Esophagus (tissue), 2 donors: Measurements from ENCODE around the gene ZNF804A. TPM values are rescaled to one million over a fixed set of nuclear protein-coding genes. Genes with fewer than 3 reads are reported as not detected.
"Not testable (repeated sequence)": the region's sequence is repeated elsewhere in the genome, so short reads cannot be mapped to it uniquely, and the experiment has no call there.

ENCODE experiments used
- H3K27ac ChIP-seq, 2 donors: one replicate each; pipeline ENCODE4 v1.5.1; 2013; ENCODE audit warnings: low read depth in 2 of 2, mild to moderate bottlenecking in 2 of 2, inconsistent platforms in 1 of 2, low read length in 1 of 2, moderate library complexity in 1 of 2
- H3K27me3 ChIP-seq, 2 donors: one replicate each; pipeline ENCODE4 v1.6.1; 2013; ENCODE audit warnings: low read length in 2 of 2, control low read depth in 1 of 2, mild to moderate bottlenecking in 1 of 2; ENCODE audit not compliant: insufficient read depth in 2 of 2, control insufficient read depth in 1 of 2
- H3K36me3 ChIP-seq, 2 donors: one replicate each; pipeline ENCODE4 v1.6.1; 2013; ENCODE audit warnings: low read length in 1 of 2; ENCODE audit not compliant: control insufficient read depth in 2 of 2, insufficient read depth in 2 of 2
- H3K4me1 ChIP-seq, 2 donors: one replicate each; pipeline ENCODE4 v1.6.1; 2013; ENCODE audit warnings: low read length in 1 of 2; ENCODE audit not compliant: control insufficient read depth in 2 of 2, insufficient read depth in 2 of 2
- H3K4me3 ChIP-seq, 2 donors: one replicate each; pipeline ENCODE4 v1.5.1; 2013; ENCODE audit warnings: low read length in 2 of 2, mild to moderate bottlenecking in 2 of 2, low read depth in 1 of 2, moderate library complexity in 1 of 2
- H3K9me3 ChIP-seq, 2 donors: one replicate each; pipeline ENCODE4 v1.6.1; 2013; ENCODE audit warnings: mild to moderate bottlenecking in 2 of 2, low read depth in 1 of 2, low read length in 1 of 2, moderate library complexity in 1 of 2; ENCODE audit not compliant: control insufficient read depth in 2 of 2, insufficient read depth in 1 of 2
- WGBS, 2 donors: extraction: QIAGEN DNeasy Blood & Tissue Kit; methylation state at CpG; one replicate each; pipeline ENCODE4 v1.1.7; 2013; 5-methylcytosine and 5-hydroxymethylcytosine counted together
- polyA plus RNA-seq, 2 donors: library from polyadenylated mRNA; stranded (reverse); fragments of 200-250 nt; gene quantifications; one replicate each; pipeline ENCODE4 v1.2.3, GENCODE V29; 2013
- donor health status: healthy with polysubstance abuse.
- donor health status: Bipolar disorder and iron deficiency.

The ZNF804A gene
- polyA plus RNA-seq, 2 donors, result 0.01 TPM; not detected in 1

DNA sequence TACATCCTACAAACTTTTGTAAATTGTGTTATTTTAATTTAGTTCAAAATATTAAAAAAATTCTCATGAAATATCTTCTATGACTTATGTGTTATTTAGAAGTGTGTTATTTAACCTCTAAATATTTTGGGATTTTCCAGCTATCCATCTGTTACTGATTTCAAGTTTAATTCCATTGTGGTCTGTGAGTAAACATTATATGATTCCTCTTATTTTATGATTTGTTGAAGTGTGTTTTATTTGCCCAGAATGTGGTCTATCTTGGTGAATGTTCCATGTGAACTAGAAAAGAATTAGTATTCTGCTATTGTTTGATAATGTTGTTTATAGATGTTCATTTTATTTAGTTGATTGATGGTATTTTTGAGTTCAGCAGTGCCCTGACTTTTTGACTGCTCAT is 136.0 kb downstream of the ZNF804A start:
- no peak overlapping the region for H3K27ac ChIP-seq
- no peak overlapping the region for H3K4me3 ChIP-seq
- H3K4me1 ChIP-seq, result no peaks in the 10 kb centered on the region
- no peaks in the 10 kb centered on the region for H3K36me3 ChIP-seq
- H3K9me3 ChIP-seq, result no peaks in the 10 kb centered on the region
- H3K27me3 ChIP-seq, result no peaks in the 10 kb centered on the region

DNA sequence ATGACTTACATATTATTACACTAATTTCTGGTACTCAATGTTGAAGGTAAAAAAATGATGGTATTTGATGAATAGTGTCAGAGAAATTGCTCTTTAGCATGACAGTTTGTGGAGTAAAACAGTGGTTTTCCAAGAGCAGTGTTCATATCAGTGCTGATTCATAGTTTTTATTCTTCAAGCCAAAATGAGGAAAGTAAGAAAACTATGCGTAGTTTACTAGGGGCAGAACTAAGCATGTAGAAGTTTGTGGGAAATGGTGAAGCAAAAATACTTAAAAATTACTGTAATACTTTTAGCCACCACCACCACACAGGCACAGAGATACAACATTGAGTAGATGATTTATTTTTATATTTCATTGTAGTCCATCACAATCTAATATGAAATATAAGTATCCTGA is 137.3 kb downstream of the ZNF804A start:
- no peaks in the 10 kb centered on the region for H3K27me3 ChIP-seq
- WGBS, 2 donors, result 86 to 87% methylated on average over 1 of the region's 1 CpG
- no peaks in the 10 kb centered on the region for H3K36me3 ChIP-seq
- H3K9me3 ChIP-seq, result no peaks in the 10 kb centered on the region
- no peak overlapping the region for H3K27ac ChIP-seq
- no peaks in the 10 kb centered on the region for H3K4me1 ChIP-seq
- no peak overlapping the region for H3K4me3 ChIP-seq

DNA sequence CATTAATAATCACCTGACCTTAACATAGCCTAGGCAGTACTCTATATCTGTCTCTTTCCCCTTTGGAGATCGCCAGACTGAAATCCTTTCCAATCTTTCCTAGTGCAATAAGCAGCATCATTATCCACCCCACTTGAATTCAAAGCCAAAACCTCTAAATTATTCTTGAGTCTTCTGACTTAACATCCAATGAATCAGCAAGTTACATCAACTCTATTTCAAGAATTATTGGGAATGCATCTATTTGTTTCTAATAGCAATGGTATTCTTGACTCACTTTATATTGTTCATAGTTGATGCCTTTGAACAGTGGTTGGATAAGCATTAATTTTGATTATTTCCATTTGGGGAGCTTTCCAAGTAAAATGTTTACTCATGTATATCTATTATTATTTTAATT is 144.8 kb downstream of the ZNF804A start:
- 87% methylated on average over 1 of the region's 1 CpG for whole genome bisulfite sequencing, 2 donors
- H3K9me3 ChIP-seq, result no peaks in the 10 kb centered on the region
- no peaks in the 10 kb centered on the region for H3K36me3 ChIP-seq
- H3K27ac ChIP-seq, result no peak overlapping the region
- H3K27me3 ChIP-seq, result no peaks in the 10 kb centered on the region
- H3K4me1 ChIP-seq, result no peaks in the 10 kb centered on the region
- H3K4me3 ChIP-seq, result no peak overlapping the region

DNA sequence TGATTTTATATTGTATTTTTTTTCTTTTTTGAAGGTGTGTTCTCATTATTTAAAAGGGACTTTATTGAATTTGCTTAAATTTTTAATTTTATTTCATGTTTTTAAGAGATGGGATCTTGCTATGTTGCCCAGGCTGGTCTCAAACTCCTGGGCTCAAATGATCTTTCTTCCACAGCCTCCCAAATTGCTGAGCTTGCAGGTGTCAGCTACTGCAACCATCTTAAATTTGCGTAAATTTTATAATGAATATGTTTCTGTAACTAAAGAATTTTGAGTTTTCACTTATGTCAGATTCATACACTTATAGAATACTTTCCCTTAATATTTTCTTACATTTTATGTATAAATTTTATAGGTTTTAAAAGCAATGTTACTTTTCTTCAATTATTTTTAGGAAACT is 157.8 kb downstream of the ZNF804A start:
- Histone ChIP-seq H3K9me3 (no peaks in the 10 kb centered on the region), H3K27me3 (no peaks in the 10 kb centered on the region), H3K27ac (no peak overlapping the region), H3K4me1 (no peaks in the 10 kb centered on the region), H3K4me3 (no peak overlapping the region), H3K36me3 (no peaks in the 10 kb centered on the region)
- WGBS, 2 donors, result 92 to 100% methylated on average over 1 of the region's 1 CpG

DNA sequence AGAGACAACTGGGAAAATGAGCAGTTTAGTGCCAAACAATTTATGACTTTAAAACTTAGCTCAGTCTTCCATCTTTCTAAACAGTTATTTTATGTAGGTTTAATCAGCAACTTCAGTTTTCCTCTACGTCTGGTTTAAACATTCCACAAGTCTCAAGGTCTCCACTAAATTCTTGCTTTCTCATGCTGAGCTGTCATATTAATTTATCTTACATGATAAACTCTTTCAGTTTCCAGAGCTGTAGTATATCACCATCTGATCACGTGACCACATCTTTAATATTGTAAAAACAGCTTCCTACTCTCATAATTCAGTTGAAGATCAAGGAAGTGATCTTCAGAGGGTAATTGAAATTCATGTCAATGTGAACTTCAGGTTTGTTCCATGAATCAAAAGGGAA is 158.6 kb downstream of the ZNF804A start:
- no peaks in the 10 kb centered on the region for H3K4me1 ChIP-seq
- no peaks in the 10 kb centered on the region for H3K36me3 ChIP-seq
- WGBS, 2 donors, result 29 to 37% methylated on average over 2 of the region's 2 CpGs
- H3K9me3 ChIP-seq, result no peaks in the 10 kb centered on the region
- H3K4me3 ChIP-seq, result no peak overlapping the region
- H3K27ac ChIP-seq, result no peak overlapping the region
- H3K27me3 ChIP-seq, result no peaks in the 10 kb centered on the region

DNA sequence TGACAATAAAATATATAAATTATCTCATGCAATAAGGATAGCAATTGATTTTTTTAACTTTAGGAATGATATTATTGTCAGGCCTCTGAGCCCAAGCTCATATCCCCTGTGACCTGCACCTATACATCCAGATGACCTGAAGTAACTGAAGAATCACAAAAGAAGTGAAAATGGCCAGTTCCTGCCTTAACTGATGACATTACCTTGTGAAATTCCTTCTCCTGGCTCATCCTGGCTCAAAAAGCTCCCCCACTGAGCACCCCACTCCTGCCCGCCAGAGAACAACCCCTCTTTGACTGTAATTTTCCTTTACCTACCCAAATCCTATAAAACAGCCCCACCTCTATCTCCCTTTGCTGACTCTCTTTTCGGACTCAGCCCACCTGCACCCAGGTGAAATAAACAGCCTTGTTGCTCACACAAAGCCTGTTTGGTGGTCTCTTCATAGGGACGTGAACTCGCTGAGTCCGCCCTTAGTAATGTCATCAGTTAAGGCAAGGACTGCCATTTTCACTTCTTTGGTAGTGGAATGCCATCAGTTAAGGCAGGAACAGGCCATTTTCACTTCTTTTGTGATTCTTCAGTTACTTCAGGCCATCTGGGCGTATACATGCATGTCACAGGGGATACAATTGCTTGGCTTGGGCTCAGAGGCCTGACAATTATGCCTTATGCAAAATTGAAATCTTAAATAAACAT is 161.4 kb downstream of the ZNF804A start:
- WGBS, 2 donors, result 88 to 90% methylated on average over 5 to 6 of the region's 6 CpGs
- H3K27ac ChIP-seq, H3K4me3 ChIP-seq, H3K36me3 ChIP-seq, H3K27me3 ChIP-seq, H3K4me1 ChIP-seq, H3K9me3 ChIP-seq: not testable (repeated sequence)

DNA sequence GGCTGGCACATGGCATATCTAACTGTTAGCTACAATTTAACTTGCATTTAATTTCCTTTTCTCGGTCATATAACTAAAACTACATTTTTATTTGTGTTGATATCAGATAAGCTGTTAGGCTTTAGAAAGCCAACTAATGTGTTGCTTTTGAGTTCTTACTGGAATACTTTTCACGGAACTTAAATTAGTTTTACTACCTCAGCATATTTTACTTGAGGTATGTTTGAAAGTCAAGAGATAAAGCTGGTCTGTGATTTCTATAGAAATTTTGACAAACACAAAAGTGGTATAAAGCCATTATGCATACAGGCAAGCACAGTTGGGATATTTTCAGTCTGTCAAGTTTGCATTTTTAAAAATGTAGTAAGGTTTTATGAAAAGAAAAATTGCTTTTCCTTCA is 162.6 kb downstream of the ZNF804A start:
- H3K36me3 ChIP-seq, result no peaks in the 10 kb centered on the region
- H3K4me1 ChIP-seq, result no peaks in the 10 kb centered on the region
- no peaks in the 10 kb centered on the region for H3K9me3 ChIP-seq
- no peak overlapping the region for H3K4me3 ChIP-seq
- no peaks in the 10 kb centered on the region for H3K27me3 ChIP-seq
- WGBS, 2 donors, result 76 to 81% methylated on average over 2 of the region's 2 CpGs
- H3K27ac ChIP-seq, result no peak overlapping the region

DNA sequence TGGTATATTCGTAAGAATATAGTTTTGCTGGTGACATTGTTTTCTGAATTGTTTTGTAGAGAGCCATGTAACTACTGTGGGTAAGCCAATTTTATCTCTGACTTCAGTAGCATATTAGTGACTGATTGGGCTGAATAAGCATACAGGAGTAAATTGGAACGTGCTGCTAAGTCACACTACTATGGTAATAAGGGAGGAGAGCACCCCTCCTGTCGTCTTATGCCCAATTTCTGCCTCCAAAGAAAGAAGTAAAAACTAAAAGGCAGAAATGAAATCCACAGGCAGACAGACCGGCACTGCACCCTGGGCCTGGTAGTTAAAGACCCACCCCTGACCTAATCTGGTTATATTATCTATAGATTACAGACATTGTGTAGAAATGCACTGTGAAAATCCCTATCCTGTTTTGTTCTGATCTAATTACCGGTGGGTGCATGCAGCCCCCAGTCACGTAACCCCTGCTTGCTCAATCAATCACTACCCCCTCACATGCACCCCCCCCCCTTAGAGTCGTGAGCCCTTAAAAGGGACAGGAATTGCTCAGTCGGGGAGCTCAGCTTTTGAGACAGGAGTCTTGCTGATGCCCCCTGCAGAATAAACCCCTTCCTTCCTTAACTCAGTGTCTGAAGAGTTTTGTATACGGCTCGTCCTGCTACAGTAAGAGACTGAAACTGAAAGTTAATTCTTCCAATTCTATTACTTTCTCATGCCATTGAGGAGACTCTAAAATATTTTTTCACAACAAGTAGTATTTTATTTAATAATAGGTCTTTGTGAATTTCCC is 167.0 kb downstream of the ZNF804A start:
- WGBS, 2 donors, result 69 to 70% methylated on average over 10 of the region's 10 CpGs
- no peak overlapping the region for H3K4me3 ChIP-seq
- H3K36me3 ChIP-seq, result no peaks in the 10 kb centered on the region
- H3K4me1 ChIP-seq, result no peaks in the 10 kb centered on the region
- no peaks in the 10 kb centered on the region for H3K9me3 ChIP-seq
- H3K27me3 ChIP-seq, result no peaks in the 10 kb centered on the region
- no peak overlapping the region for H3K27ac ChIP-seq

DNA sequence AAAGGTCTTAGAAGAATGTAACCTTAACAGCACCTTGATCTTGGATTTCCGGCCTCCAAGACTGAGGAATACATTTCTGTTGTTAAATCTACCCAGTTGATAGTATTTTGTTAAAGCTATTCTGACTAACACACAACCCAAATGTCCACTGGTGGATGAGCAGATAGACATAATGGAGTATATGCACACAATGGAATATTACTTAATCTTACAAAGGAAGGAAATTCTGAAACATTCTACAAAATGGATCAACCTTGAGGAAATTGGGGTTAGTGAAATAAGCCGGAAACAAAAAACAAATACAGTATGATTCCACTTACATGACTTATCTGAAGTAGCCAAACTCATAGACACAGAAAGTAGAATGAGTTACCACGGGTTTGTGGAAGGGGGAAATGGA is 168.7 kb downstream of the ZNF804A start:
- no peaks in the 10 kb centered on the region for H3K36me3 ChIP-seq

DNA sequence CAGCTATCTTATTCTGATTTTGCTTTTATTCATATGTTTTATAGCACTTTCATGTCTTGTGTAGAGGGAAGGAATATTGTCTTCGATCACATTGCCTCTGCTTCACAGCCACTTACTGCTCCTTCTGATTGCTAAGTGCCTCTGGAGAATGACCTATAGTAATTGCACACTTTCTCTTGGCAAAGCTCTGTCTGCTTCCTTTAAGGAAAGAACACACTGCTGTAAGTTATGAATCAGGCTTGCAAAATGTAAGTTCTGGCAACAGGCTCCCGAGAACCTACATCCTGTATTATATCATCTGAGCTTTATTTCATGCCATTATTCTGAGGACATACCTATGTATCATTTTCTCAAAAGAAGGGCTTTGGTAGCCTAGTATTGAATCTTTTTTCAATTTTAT is 170.7 kb downstream of the ZNF804A start:
- no peak overlapping the region for H3K27ac ChIP-seq
- WGBS, 2 donors, result 67 to 77% methylated on average over 2 of the region's 2 CpGs
- no peaks in the 10 kb centered on the region for H3K4me1 ChIP-seq
- no peaks in the 10 kb centered on the region for H3K36me3 ChIP-seq
- H3K9me3 ChIP-seq, result no peaks in the 10 kb centered on the region
- H3K27me3 ChIP-seq, result no peaks in the 10 kb centered on the region
- H3K4me3 ChIP-seq, result no peak overlapping the region

More for the DNA sequence above, 168.7 kb downstream of the ZNF804A start:
- Histone ChIP-seq H3K27ac (no peak overlapping the region), H3K27me3 (no peaks in the 10 kb centered on the region), H3K4me3 (no peak overlapping the region), H3K9me3 (no peaks in the 10 kb centered on the region), H3K4me1 (no peaks in the 10 kb centered on the region)
- 77% methylated on average over 3 of the region's 3 CpGs for WGBS, 2 donors
